ENCODE results near the gene ATXN7L3.
A peak's percentile ranks its signal among the peaks of the same experiment; 100 is the strongest.

Gene ATXN7L3

GRCh38 chr17:44218344-44219107 is 18.8 kb upstream of the ATXN7L3 start:
- DNase-seq: peak; percentile 96

GRCh38 chr17:44217738-44218343 is 18.2 kb upstream of the ATXN7L3 start:
- no peak for DNase-seq

- DNase-seq: no peak
Measured at GRCh38 chr17:44216694-44217093, 17.0 kb upstream of the ATXN7L3 start.

- DNase-seq: no peak
Measured at GRCh38 chr17:44216173-44216572, 16.5 kb upstream of the ATXN7L3 start.

- DNase-seq: no peak
Measured at GRCh38 chr17:44214896-44215295, 15.2 kb upstream of the ATXN7L3 start.

GRCh38 chr17:44214230-44214494 is 14.5 kb upstream of the ATXN7L3 start:
- DNase-seq: no peak

GRCh38 chr17:44213403-44214229 is 13.9 kb upstream of the ATXN7L3 start:
- no peak for DNase-seq

GRCh38 chr17:44212507-44213402 is 13.1 kb upstream of the ATXN7L3 start:
- no peak for DNase-seq

GRCh38 chr17:44211281-44212265 is 11.9 kb upstream of the ATXN7L3 start:
- DNase-seq: no peak

GRCh38 chr17:44210342-44211192 is 10.9 kb upstream of the ATXN7L3 start:
- peak; percentile 92 for DNase-seq

GRCh38 chr17:44209786-44210341 is 10.2 kb upstream of the ATXN7L3 start:
- DNase-seq: no peak

GRCh38 chr17:44207743-44208142 is 8.1 kb upstream of the ATXN7L3 start:
- no peak for DNase-seq

GRCh38 chr17:44207319-44207718 is 7.6 kb upstream of the ATXN7L3 start:
- DNase-seq: no peak

GRCh38 chr17:44206825-44207155 is 7.1 kb upstream of the ATXN7L3 start:
- DNase-seq: no peak

- no peak for DNase-seq
Measured at GRCh38 chr17:44205962-44206824, 6.5 kb upstream of the ATXN7L3 start.

GRCh38 chr17:44204441-44204882 is 4.8 kb upstream of the ATXN7L3 start:
- DNase-seq: no peak

- peak; percentile 81 for DNase-seq
Measured at GRCh38 chr17:44203731-44204440, 4.2 kb upstream of the ATXN7L3 start.

- no peak for DNase-seq
Measured at GRCh38 chr17:44202756-44203155, 3.1 kb upstream of the ATXN7L3 start.

Measured in eye (tissue), 1 donor.